ENCODE data around the gene PIK3R6. TPM values are rescaled to one million over a fixed set of nuclear protein-coding genes. Genes with fewer than 3 reads are reported as not detected.

The PIK3R6 gene
- total RNA-seq, 1 experiment from 2014 or later, result not detected

GRCh38 chr17:8826808-8827435 lies 40.6 kb downstream of the PIK3R6 start:
- Histone ChIP-seq H3K9ac (ENCODE audit: extremely low read depth, insufficient read length, low read length) (no peak overlapping the region), H3K27me3 (ENCODE audit: insufficient read depth, low read length) (no peaks in the 10 kb centered on the region), H3K23ac (ENCODE audit: insufficient read length, low read depth, low read length) (no peak overlapping the region), H3K14ac (ENCODE audit: insufficient read depth, low read length) (no peak overlapping the region), H3K4me1 (ENCODE audit: insufficient read depth, low read length) (no peaks in the 10 kb centered on the region), H2BK120ac (ENCODE audit: low read depth, low read length, poor library complexity, severe bottlenecking) (no peak overlapping the region), H3K27ac (ENCODE audit: insufficient read length, low read depth, low read length) (no peak overlapping the region), H2BK15ac (ENCODE audit: low read depth, low read length) (no peak overlapping the region), H4K5ac (ENCODE audit: insufficient read length, low read depth, low read length) (no peak overlapping the region), H3K79me1 (ENCODE audit: insufficient read depth, low read depth, low read length, poor library complexity, severe bottlenecking) (no peaks in the 10 kb centered on the region), H3K56ac (ENCODE audit: insufficient read length, low read depth, low read length) (no peak overlapping the region), H2AFZ (ENCODE audit: low read length) (no peak overlapping the region), H3K9me3 (ENCODE audit: control insufficient read depth, low read depth, low read length) (no peaks in the 10 kb centered on the region), H3K79me2 (ENCODE audit: insufficient read depth, low read length) (no peaks in the 10 kb centered on the region), H2BK20ac (ENCODE audit: low read depth, low read length, poor library complexity, severe bottlenecking) (no peak overlapping the region), H4K20me1 (ENCODE audit: control insufficient read depth, insufficient read depth, insufficient read length) (no peaks in the 10 kb centered on the region), H4K8ac (replicated peaks; ENCODE audit: insufficient read length, low read depth, low read length) (no peak overlapping the region), H3K4me2 (ENCODE audit: insufficient read depth, insufficient read length, low read length) (no peak overlapping the region), H2AK5ac (ENCODE audit: insufficient read length, low read length) (no peak overlapping the region), H3K4ac (ENCODE audit: low read depth, low read length) (no peak overlapping the region), H2BK12ac (ENCODE audit: insufficient read length, low read depth, low read length) (no peak overlapping the region), H3T11ph (ENCODE audit: low read length) (no peak overlapping the region), H3K18ac (ENCODE audit: insufficient read length, low read depth, low read length) (no peak overlapping the region), H3K23me2 (ENCODE audit: insufficient read length, low read depth, low read length, poor library complexity, severe bottlenecking) (no peaks in the 10 kb centered on the region), H4K91ac (ENCODE audit: insufficient read length, low read depth, low read length) (no peak overlapping the region), H2BK5ac (ENCODE audit: insufficient read length, low read length) (no peak overlapping the region)
- peaks cover 13% of the 10 kb centered on the region for H3K27me3 Mint-ChIP-seq (ENCODE audit: low read depth)
- TF ChIP-seq CTCF (conservative IDR thresholded peaks at IDR 0.05), result no peak
- no CpG with 5 or more reads among the region's 19 CpGs for WGBS (ENCODE audit: extremely low coverage, insufficient read length, low lambda C conversion rate)
- no peak for DNase-seq
- peaks cover 4 to 11% of the 10 kb centered on the region in 2 experiments; a peak in 3 of 4 replicates for H3K4me1 Mint-ChIP-seq
- H3K4me3 Mint-ChIP-seq, result no peak overlapping the region
- H3K9me3 Mint-ChIP-seq, result peaks cover 3 to 10% of the 10 kb centered on the region in 2 experiments; a peak in 3 of 5 replicates
- H3K27ac Mint-ChIP-seq, result no peak overlapping the region; a peak in 1 of 7 replicates
- H3K36me3 Mint-ChIP-seq (ENCODE audit: insufficient read depth in 1 of 3, low read depth in 3 of 3), result no peaks in the 10 kb centered on the region; a peak in 1 of 7 replicates
